ENCODE results near the gene LRMDA. TPM values are rescaled to one million over a fixed set of nuclear protein-coding genes. Genes with fewer than 3 reads are reported as not detected.

The LRMDA gene
- total and polyA plus RNA-seq, 10 of the 15 experiments (the other 5 are each of a cell fraction or from before 2014, with no cell fraction given), result 0.07 to 0.54 (median 0.29) TPM; not detected in 4

GRCh38 chr10:75803816-75804552 lies 372.6 kb downstream of the LRMDA start:
- FAIRE-seq (no peak), DNase-seq (ENCODE audit: low read depth, low spot score) (no peak), ATAC-seq (no peak)
- H4K20me1 ChIP-seq (ENCODE audit: control insufficient read depth, insufficient read depth), result no peaks in the 10 kb centered on the region
- no peaks in the 10 kb centered on the region for H3K9me3 ChIP-seq (replicated peaks; ENCODE audit: control insufficient read depth, insufficient read depth, low read length)
- ChIA-PET RAD21 (ENCODE audit: unreplicated experiment) (no interaction called here), CTCF (interaction anchor here (0.7 kb wide), 1 partner anchor 351 kb away, joined by 3 read pairs; no protein-coding TSS in a partner anchor), SMC1A (ENCODE audit: uncharacterized antibody, unreplicated experiment) (interaction anchor here (0.6 kb wide), 1 partner anchor 1095 kb away, joined by 4 read pairs; no protein-coding TSS in a partner anchor), POLR2A (no interaction called here)
- in situ Hi-C loops (cut with MboI), result no loop called here
- no peak overlapping the region for H3K4me2 ChIP-seq (ENCODE audit: control insufficient read depth, insufficient read depth)
- WGBS (ENCODE audit: insufficient coverage, insufficient replicate concordance, low lambda C conversion rate, missing lambda C conversion rate), result 54% methylated on average over 14 of the region's 14 CpGs
- no peak overlapping the region for H3K27ac ChIP-seq (ENCODE audit: control insufficient read depth, insufficient read depth)
- no peak overlapping the region for H2AFZ ChIP-seq (ENCODE audit: control insufficient read depth, low read depth, low read length)
- BruUV-seq (replicated peaks), result no TSS peak
- H3K4me1 ChIP-seq (ENCODE audit: control insufficient read depth, insufficient read depth, low read length), result no peaks in the 10 kb centered on the region
- no peaks in the 10 kb centered on the region for H3K79me2 ChIP-seq (ENCODE audit: control insufficient read depth, insufficient read depth, low read length)
- H3K4me3 ChIP-seq, result no peak overlapping the region
- H3K9ac ChIP-seq (ENCODE audit: control insufficient read depth, insufficient read depth, low read length), result no peak overlapping the region
- intact Hi-C loops (cut with micrococcal nuclease; ENCODE audit: unreplicated experiment), result no loop called here
- TF ChIP-seq TAF1 (IDR thresholded peaks at IDR 0.05; ENCODE audit: borderline replicate concordance, low read depth, low read length) (no peak), NR2F1 (conservative IDR thresholded peaks at IDR 0.05) (no peak), NFYB (IDR thresholded peaks at IDR 0.05; ENCODE audit: insufficient read depth, low read depth, low read length) (no peak)
- TF ChIP-seq, protein P1, sequence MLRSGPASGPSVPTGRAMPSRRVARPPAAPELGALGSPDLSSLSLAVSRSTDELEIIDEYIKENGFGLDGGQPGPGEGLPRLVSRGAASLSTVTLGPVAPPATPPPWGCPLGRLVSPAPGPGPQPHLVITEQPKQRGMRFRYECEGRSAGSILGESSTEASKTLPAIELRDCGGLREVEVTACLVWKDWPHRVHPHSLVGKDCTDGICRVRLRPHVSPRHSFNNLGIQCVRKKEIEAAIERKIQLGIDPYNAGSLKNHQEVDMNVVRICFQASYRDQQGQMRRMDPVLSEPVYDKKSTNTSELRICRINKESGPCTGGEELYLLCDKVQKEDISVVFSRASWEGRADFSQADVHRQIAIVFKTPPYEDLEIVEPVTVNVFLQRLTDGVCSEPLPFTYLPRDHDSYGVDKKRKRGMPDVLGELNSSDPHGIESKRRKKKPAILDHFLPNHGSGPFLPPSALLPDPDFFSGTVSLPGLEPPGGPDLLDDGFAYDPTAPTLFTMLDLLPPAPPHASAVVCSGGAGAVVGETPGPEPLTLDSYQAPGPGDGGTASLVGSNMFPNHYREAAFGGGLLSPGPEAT (IDR thresholded peaks at IDR 0.05; ENCODE audit: low read depth), result no peak
- TF ChIP-seq, protein P2, sequence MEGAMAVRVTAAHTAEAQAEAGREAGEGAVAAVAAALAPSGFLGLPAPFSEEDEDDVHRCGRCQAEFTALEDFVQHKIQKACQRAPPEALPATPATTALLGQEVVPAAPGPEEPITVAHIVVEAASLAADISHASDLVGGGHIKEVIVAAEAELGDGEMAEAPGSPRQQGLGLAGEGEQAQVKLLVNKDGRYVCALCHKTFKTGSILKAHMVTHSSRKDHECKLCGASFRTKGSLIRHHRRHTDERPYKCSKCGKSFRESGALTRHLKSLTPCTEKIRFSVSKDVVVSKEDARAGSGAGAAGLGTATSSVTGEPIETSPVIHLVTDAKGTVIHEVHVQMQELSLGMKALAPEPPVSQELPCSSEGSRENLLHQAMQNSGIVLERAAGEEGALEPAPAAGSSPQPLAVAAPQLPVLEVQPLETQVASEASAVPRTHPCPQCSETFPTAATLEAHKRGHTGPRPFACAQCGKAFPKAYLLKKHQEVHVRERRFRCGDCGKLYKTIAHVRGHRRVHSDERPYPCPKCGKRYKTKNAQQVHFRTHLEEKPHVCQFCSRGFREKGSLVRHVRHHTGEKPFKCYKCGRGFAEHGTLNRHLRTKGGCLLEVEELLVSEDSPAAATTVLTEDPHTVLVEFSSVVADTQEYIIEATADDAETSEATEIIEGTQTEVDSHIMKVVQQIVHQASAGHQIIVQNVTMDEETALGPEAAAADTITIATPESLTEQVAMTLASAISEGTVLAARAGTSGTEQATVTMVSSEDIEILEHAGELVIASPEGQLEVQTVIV (IDR thresholded peaks at IDR 0.05; ENCODE audit: borderline replicate concordance, partially characterized antibody), result no peak
- H3K36me3 ChIP-seq (ENCODE audit: control insufficient read depth in 2 of 2, insufficient read depth in 2 of 2, low read length in 1 of 2), result no peaks in the 10 kb centered on the region
- no peaks in the 10 kb centered on the region for H3K27me3 ChIP-seq (replicated peaks in 1 of 2; ENCODE audit: control insufficient read depth in 2 of 2, insufficient read depth in 2 of 2, low read length in 1 of 2)

Data from GM12878 (cell line).